Stimulated activated CD8-positive, alpha-beta memory T cell treated with anti-CD3 and anti-CD28 coated beads, Interleukin-4, amount 100 ng/mL, for 1 hour (primary cell): Measurements from ENCODE around the gene TSHZ1.

ENCODE experiments used
- DNase-seq, 2 donors: peaks; one replicate each; pipeline ENCODE4 v3.0.0-alpha.2; 2020; ENCODE audit warnings: low read depth in 2 of 2, low spot score in 1 of 2

Gene TSHZ1

DNA sequence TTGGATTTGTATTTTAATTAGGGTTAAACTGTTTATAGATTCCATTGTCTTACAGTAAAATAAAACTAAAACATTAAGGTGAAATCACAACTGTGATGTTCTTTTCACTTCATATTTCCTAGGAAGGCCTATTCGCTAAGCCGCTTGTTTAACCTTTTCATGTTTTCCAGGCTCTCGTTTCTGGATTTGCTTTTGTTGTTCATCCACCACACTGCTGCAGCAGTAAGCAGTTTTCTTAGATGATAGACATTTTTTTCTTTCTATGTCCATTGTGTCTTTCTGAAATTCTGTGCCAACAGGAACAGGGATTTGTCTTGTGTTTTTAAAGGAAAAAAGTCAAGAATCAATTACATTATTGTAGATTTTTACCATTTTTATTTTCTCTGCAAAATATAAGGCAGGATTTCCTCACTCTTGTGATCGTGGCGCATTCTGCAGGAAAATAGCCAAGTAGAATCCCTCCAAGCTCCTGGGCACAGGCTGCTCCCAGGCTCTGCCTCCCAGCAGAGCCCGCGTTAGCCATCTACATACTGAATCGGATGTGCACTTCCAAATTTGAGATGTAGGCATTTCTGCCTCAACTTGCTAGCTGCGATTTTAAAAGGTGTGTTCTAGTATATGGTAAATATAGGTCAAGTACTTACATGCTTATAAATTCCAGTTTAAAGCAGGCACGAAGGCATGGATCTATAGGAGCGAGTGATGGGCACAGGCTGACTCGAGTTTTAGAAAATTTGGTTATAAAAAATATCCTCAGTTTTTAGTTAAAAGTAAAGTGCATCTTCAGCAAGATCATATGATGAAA is 10.2 kb downstream of the TSHZ1 start:
- no peak for DNase-seq

DNA sequence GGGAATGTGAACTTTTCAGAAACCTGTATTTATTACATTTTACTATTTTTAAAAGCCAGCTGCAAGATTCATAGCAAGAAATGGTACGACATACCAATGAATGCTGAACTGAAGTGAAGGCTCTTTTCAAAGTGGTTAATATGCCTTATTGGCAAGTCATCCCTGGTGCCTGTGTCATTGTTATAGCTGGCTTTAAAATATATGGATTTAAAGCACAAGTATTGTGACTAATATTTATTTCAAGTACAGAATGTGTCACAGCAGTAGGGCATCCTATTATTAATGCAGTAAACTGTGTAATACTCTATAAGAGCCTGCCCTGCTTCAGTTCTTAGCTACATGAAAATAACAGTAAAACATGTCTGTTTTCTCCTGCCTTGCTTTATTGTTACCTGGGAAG is 10.8 kb downstream of the TSHZ1 start:
- no peak for DNase-seq

DNA sequence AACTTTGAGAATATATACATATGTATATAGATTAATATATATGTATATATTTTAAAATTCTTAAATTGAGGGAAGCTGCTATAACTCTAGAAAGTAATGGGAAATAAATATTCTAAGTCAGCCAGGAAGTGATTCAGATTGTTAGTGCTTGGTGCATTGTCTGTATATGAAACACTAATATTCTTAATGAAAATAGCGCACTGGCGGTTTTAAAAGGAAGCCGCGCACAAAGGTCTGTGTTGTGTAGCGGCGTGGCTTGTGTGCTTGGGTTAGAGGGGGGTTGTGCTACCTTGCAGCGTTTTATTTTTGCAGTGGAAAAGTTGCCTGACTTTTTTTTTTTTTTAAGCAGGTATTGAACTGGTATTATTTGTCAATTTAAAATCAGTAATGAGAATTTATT is 11.3 kb downstream of the TSHZ1 start:
- no peak for DNase-seq

DNA sequence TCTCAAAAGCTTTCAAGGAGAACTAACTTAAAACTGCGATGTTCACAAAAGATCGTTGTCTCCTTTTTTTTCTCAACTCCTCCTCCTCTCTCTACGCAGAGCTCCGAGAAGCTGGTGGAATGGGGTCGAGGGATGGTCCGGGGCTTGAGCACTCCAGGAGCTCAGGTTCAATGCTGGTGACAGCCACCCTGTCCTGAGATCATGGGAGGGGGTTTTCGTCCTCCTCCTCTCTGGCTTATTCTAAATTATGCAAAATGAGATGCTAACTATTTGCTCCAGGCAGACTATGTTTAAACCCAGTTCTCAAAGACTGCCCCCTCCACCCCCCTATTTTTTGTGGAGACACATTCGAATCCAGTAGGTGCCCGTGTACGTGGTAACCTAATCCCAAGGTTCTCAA is 11.8 kb downstream of the TSHZ1 start:
- DNase-seq, result no peak

DNA sequence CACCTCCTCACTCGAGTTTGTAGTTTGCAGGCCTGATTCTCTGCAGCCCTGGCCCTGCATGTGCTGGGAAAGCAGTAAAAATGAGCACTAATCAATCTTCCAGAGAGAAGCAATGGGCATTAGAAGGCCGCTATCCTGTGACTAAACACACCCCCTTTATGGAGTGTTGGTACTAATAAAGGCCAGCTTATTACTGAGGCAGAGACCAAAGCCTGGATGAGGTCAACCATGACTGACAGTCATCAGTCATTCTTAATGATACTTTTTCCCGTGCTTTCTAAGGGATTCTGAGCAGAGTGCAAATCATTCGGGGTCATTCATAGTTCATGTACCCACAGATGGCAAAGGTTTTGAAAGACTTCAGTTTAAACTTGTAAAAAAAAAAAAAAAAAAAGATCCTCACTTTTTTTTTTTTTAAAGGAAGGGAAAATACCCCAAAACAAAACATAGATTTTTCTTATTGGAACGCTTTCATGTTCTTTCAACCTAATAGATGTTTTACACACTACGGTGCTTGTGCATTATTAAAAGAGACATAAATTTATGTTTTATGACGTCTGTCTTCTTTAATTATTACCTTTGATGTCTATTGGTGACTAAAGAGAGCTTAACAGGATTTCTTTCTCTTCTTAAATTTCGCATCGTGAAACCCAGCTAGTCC is 13.2 kb downstream of the TSHZ1 start:
- DNase-seq, result no peak

DNA sequence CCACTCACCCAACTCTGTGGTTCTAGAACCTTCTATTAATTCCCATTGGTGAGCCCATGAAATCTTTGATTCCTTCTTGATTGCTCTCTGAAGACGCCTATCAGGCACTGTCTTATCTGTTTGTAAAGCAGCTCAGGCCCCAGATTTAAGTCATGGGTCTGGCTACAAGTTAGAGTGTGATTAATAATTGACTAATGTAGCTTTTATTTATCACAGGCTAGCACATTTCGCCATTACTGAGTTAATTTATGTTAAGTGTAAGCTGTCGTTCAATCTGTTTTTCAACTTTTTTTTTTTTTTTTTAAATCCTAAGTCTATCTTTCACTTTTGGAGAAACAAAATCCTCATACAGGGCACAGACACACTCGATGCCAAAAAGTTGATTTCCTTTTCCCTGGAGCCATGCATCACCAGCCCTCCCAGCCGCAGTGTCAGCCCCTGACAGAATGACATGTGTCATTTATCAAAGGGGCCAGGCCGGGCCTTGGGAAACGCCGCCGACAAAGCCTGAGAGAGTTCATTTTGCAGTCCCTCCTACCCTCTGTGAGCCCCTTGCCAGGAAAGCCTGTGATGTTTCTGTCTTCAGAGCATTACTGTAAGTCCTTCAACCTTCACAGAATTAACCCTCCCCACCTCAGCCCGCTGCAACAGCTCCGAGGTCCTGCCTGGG is 15.8 kb downstream of the TSHZ1 start:
- DNase-seq, result no peak

DNA sequence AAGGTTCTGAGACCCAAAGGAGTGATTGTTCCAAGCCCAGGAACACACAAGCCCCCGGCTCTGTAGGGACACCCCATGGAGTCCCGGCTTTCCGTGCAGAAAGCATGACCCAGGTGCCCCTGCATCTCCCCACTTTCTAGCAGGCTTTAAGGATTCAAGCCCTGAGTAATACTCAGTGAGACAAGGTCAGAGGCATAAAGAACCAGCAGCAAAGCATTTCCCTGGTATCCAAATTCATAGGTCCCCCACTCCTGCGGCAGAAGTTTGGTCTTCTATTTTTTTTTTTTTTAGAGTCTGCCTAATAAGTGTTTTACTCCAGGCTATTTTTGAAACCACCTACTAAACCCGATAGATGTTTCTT is 16.3 kb downstream of the TSHZ1 start:
- no peak for DNase-seq

DNA sequence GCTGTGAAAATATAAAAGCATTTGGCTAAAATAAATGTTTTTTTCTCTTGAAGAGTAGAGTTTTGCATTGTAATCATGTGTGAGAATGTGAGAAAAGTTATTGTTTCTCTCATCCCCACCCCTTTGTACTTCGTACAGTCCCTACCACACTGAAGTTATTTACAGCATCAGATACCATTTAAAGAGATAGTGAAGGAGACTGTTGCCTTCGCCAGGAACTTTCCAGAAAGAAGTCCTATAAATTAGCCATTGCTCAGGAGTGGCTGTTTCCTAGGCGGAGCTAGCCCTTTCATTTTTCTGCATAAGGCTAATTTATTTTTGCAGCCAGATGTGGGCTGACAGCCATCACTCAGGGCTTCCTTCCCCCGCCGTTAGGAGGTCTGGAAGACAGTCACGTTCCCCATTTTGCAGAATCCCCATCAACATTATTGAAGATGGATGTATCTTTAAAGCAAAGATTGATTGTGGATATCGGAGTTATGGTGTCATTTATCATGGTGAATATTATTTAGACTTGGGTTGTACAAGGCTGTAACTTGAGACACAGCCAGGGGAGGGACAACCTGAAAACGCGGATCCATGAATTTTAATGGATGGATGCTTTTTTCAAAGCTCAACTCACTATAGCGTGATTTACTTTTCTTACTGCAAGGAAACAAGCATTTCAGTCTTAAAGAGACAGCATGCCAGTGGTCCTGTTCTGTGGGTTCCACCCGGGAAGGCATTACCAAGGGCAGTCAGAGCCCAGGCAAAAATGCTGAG is 17.1 kb downstream of the TSHZ1 start:
- no peak for DNase-seq

DNA sequence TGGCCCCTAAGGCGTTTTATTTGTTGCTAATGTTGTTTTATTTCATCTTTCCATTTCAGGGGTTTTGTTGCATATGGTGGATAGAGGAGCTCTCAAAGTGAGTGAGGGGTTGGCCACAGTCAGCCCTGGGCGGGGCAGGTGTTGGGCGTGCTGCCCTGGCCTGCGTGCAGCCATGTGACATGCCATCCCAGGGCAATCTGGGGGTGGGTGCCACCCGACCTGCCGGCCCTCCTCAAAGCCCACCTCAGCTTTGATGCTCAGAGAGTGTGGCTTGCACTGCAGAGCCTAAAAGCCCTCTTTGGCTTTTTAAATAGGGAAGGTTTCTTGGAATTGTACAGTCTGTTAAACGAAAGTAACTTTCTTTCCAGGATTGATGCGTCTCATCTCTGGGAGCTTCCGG is 18.4 kb downstream of the TSHZ1 start:
- DNase-seq, result no peak

DNA sequence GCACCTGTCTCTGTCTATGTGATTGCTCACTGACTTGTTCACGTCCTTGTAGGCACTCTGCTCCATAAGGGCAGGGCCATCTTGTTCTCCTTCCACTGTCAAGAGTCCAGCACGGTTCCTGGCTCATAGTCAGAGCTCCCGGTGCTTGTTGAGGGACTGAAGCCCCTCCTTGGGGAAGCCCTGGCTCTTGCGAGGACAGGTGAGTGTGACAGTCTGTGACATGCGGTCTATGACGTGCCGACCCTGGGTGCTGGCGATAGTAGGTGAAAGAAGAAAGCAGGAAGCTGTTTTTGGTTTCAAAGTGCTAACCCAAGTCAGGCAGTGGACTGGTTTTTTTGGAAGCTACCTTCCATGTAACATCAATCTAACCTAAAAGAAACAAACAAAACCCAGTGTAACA is 18.8 kb downstream of the TSHZ1 start:
- DNase-seq, result no peak

DNA sequence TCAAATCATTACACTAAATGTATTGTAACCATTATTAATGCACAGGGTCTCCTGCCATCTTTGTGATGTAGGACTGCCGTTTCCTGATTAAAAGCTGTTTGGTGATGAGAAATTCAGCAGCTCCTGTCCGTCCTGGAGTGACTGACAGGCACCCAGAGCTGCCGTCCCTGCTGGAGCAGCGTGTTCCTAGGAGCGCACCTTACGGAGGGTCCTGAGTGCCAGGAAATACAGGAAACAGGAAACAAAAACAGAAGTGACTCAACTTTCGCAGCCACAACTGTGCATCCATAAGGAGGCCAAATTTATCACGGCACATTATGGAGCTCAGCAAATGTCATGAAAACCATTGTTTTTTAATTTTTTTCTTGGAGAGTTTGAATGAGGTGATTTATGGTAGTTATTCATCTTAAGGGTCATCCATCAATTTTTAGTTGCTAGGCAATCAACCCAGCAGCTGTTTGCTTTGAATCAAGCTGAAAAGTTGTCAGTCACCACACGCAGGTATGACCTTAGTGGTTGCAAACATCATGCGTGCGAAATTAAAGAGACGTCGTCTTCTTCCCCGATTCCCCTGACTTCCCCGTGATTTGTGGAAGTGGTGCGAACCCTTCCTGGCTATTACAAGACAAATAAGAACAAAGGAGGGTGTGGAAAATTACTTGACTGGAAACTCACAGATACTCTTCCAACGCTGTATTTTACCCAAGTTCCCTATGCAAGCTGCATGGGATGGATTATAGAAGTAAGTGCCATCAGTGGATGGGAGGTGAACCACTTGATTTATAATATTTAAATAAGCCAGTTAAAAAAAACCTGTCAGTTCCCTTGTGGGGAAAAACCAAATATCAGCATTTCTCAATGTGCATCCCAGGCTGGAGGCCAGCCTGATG is 19.8 kb downstream of the TSHZ1 start:
- DNase-seq, result no peak

DNA sequence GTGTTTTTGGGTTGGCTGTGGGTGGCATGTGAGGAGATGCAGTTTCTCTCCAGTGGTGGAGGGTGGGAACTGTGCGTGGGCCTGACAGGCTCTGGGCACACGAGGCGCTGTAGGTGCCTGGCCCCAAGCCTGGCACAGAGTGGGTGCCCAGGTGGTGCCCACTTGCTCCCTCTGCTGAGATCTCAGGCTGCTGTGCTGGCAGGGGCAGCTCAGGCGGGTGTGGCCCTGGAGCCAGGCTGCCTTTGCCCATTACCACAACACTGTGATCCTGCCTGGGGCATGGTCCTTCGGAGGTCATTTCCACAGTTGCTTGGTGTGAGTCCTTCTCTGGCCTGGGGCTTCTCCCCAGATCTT is 20.4 kb downstream of the TSHZ1 start:
- no peak for DNase-seq

DNA sequence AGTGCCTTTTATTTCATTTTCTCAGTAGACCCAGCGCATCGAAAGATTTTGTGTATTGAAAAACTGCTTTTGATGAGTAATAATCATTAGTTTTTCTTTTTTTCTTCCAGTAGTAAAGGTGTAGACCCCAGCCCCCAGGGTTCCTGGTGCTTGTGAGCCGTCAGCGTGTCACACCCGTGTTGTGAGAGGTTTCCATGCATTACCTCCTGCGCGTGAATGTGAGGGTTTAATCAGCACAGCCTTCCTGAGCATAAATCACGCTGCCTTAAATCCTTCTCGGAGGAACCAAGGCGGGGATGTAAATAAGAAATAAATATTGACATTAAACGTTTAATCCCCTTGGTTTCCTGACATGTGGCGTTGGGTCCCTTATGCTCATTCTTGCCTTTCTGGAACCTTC is 24.3 kb downstream of the TSHZ1 start:
- DNase-seq, result no peak

DNA sequence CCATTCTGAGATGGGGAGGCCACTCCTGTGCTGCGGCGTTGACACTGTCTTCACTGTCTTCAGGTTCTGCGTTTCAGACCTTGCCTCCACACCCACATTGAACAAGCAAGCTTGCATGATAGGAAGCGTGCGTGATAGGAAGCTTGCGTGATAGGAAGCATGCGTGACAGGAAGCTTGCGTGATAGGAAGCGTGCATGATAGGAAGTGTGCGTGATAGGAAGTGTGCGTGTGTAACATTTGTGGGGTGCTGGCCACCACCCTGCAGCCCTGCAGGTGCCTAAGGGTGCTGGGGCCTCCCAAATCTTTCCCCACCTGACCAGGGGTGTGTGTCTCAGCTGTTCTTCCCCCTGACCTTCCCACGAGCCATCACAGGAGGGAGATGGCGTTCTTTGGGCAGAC is 25.3 kb downstream of the TSHZ1 start:
- DNase-seq, result no peak

DNA sequence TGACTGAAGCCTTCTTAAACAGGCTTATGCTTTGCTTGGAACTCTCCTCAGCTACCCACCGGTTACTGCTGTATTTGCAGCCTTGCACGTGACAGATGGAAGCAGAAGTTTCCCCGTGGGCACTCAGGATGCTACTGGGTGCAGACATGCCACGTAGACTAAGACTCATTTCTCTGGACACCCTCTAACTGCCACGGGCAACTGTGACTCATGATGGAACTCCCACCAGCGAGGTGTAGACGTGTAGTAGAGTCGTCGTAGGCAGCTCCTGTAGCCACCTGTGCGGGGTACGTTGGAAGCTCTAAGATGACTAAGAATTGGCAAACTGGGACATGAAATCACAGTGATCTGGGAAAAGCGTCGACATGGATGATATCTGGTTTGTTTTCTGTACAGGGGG is 27.5 kb downstream of the TSHZ1 start:
- no peak for DNase-seq

DNA sequence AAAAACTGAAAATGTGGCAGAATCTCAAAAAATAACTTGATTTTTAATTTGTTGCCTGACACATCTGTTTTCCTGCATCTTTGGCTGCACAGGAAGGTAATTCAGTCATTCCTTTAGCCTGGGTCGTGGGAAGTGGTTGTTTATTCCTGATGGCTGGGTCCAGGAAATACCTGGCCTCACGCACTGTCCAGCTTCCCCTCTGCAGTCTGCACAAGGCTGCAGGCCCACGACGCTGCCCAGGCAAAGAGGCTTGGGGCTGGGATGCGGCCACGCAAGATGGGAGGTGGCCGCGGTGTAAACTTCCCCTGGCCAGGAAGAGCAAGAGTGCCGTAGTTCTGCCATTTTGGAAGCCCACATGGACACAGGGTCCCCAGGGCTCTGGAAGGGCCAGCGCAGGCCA is 28.2 kb downstream of the TSHZ1 start:
- DNase-seq, result no peak

DNA sequence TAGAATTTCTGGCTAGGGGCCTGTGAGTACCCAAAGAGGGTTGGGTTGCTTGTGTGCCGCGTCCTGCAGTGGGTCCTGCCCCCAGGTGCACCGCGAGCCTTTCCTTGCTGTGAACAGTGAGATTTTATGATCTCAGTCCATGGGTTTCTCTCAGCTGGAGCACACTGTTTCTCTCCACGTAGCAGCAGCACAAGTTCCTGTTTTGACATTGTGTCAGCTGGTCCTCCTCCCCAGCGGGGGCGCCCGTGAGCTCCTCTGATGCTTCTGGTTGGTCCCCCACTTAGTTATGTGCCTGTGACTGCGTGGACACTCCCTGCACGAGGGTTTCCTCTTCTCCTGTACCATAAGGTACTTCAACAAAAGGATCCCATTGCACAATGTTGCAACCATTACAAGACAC is 29.8 kb downstream of the TSHZ1 start:
- no peak for DNase-seq

DNA sequence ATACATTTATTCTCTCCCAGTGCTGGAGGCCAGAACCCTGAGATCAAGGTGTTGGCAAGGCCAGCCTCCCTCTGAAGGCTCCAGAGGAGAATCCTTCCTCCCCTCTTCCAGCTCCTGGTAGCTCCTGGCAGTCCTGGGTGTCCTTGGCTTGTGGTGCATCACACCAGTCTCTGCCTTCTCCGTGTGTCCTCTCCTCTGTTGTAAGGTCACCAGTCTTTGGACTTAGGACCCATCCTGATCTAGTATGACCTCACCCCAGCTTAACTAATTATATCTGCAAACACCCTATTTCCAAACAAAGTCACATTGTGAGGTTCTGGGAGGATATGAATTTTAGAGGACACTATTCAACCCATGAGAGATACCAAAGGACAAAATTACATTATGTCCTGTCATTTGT is 31.1 kb downstream of the TSHZ1 start:
- DNase-seq, result no peak

DNA sequence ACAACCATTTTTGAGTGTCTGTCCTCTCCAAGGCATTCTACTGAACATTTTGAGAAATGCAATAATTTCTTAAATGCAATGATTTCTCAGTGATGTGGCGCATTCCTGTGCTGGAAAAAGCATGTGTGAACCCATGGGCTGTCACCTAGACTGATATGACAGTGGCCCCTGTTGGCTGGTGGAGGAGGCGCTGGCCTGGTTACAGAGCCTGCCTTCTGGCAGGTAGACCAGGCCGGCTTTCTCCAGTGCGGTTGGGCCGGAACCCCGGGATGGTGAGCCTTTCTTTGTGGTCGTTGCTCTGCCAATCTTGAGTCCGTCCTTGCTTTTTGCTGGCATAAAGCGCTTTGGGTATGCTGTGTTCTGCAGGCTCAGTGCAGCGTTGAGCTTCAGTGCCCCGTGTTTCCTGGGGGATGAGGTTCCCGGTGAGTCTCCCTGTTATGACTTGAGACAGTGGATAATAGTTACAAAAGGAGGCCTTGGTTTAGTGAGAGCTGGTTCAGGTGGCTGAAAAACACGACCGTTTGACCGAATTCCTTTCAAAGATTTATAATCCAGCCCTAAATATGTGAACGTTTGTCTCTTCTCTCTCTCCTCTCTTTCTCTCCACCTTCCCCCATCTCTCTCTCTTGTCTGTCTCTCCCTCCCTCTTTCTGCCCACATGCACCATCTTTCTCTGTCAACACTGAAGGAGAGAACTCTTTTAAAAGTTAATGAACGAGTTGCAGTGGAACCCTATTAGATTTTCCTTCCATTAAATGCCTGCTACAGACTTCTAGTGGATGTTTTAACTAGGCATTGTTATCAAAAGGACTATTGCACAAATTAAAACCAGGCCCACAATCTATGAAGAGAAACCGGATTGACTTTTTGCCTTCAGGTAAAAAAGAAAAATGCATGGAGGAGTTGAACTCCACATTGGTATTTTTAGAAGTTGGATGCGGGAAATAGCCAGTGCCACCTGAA is 34.0 kb downstream of the TSHZ1 start:
- DNase-seq, result no peak
